8988T (cell line): ENCODE data around the gene KIAA1217.

Experiments
- DNase-seq: peaks from one replicate; pipeline ENCODE4 v3.0.0; 2011

The KIAA1217 gene

GRCh38 chr10:24210501-24210900 is 1.6 kb downstream of the KIAA1217 start:
- no peak for DNase-seq

GRCh38 chr10:24213266-24213665 is 4.3 kb downstream of the KIAA1217 start:
- DNase-seq, result no peak

- DNase-seq, result no peak
These were observed 4.9 kb downstream of the KIAA1217 start for GRCh38 chr10:24213881-24214280.

DNA sequence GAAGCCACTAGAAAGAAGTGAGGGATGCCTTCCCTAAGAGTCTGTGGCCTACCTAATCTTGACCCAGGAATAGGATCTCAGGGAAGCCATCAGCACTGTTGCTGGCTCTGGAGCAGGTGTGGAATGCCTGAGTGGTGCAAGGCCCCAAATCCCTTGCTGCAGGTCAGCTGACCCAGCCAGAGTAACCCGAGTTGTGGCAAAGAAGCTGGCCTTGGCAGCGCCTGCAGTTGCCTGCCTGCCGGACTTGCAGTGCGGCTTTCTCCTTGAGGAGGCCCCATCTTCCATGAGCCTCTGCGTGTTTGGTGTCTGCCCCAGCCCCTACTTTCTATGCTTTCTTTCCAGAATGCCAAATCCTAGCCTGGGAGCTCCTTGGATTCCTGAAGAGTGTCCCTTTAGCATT is 5.8 kb downstream of the KIAA1217 start:
- DNase-seq, result no peak

GRCh38 chr10:24215196-24215595 is 6.3 kb downstream of the KIAA1217 start:
- DNase-seq, result no peak

DNA sequence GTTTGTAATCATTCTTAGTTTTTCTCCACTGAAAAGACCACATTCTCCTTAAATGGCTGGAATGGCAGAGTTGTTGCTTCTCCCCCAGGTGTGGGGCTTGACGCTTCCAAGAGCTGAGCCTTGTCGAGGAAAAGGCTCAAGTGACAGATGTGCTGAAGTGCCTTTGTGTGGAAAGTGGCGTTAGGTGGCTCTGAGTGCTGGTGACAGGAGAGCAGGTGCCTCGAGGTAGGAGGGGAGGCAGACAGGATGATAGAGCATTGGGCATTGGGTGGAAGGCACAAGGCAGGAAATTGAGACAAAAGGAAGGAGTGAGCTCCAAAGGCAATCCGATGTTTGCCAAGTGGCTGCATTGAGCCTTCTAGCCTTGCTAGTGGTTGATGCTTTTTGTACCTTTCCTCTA is 6.7 kb downstream of the KIAA1217 start:
- no peak for DNase-seq

GRCh38 chr10:24219963-24220362 is 11.0 kb downstream of the KIAA1217 start:
- no peak for DNase-seq

- DNase-seq, result no peak
These were observed 14.4 kb downstream of the KIAA1217 start for GRCh38 chr10:24223341-24223740.

DNA sequence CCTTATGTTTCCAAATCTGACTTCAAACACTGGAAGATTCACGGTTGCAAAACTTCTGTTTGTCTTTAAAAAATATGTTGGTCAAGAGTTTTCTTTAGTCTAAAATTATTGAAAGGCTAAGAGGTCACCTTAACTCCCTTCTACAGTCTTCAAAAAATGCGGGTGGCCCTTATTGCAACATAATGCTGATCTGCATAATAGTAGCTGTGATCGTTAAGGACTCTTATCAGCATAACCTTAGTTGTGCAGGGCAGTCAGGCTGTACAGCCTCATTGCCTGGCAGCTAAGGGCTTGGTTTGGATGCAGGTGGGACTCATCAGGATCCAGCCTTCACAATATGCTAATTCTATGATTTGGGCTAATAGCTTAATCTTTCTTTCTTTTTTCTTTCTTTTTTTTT is 15.0 kb downstream of the KIAA1217 start:
- DNase-seq, result no peak

DNA sequence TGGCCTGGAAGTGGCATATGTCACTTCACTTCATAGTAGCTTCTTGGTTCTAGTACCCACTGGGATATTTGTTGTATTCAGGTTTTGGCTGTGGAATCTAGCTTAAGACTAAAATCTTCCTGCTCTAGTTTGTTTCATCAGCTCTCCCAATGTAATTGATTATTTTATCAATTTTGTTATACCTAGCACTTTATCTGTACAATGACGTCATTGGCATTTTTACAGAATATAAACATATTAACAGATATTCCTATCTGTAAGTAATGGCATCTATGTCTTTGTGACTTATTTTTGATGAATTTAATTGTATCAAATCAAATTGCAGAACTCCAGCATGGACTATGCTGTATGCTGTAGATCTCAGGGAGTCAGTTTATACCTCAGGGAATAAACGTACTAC is 19.7 kb downstream of the KIAA1217 start:
- DNase-seq, result no peak

GRCh38 chr10:24229909-24230308 is 21.0 kb downstream of the KIAA1217 start:
- no peak for DNase-seq

DNA sequence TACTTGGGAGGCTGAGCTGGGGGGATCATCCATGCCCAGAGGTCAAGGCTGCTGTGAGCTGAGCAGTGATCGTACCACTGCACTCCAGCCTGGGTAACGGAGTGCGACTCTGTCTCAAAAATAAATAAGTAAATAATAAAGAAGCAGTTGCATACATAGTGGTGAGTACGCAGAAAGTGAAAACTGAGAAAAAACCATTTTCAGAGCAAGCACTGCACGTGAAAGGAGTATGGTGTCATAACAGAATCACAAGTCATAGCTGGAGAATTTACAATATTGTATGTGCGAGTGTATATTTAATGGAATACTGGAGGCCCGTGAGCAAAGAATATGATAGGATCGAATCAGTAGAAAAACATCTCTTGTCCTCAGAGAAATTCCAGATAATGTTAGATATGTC is 22.3 kb downstream of the KIAA1217 start:
- no peak for DNase-seq

- DNase-seq, result no peak
These were observed 25.8 kb downstream of the KIAA1217 start for GRCh38 chr10:24234784-24235183.

DNA sequence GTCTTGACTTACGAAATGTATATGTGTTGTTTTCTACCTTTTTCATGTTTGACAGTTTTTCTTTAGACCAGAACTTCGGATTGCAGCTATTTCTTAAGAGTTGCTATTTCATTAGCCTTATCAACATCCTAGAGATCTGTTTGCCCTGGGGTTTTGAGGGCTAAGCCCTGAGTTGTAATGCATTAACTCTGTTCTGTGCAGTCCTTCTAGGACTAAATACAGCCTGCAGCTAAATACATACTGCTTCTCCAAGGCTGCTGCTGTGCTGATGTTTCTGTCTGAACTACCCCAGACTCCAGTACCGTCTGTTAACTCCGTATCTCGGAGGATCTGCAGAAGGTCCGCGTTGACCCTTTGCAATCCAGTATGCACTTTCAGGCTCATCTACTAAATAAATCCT is 26.5 kb downstream of the KIAA1217 start:
- no peak for DNase-seq

GRCh38 chr10:24237801-24238395 is 29.0 kb downstream of the KIAA1217 start:
- no peak for DNase-seq

DNA sequence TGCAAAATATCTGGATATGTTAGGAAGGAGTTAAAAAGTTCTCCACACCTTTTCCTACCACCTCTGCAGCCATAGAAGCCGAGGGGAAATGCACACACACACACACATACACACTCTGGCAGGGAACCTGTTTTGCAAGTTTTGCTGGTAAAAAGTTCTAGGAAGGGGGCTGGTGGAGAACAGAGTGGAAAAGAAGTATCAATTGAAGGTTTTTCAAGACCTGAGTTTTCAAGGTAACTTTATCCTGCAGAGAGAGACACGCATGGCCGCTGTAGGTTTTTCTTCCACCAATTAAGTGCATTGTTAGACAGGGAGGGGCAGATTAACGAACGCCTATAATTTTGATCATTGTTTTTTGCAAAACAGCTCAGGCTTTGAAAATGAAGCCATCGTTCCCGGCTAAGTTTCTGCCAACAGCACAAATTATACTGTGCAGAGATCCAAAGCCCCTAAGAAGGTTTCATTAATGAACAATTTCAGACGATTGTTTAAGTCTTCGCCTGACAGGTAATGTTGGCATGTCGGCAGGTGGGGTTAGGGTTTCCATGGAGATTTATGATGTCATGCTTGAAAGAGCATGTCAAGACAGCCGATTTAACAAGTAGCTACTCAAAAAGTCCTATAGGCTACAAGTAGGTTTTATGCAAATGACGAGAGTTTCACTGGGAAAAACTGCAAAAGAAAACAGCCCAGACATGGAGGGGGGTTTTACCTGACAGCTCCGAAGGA is 29.7 kb downstream of the KIAA1217 start:
- DNase-seq, result no peak

DNA sequence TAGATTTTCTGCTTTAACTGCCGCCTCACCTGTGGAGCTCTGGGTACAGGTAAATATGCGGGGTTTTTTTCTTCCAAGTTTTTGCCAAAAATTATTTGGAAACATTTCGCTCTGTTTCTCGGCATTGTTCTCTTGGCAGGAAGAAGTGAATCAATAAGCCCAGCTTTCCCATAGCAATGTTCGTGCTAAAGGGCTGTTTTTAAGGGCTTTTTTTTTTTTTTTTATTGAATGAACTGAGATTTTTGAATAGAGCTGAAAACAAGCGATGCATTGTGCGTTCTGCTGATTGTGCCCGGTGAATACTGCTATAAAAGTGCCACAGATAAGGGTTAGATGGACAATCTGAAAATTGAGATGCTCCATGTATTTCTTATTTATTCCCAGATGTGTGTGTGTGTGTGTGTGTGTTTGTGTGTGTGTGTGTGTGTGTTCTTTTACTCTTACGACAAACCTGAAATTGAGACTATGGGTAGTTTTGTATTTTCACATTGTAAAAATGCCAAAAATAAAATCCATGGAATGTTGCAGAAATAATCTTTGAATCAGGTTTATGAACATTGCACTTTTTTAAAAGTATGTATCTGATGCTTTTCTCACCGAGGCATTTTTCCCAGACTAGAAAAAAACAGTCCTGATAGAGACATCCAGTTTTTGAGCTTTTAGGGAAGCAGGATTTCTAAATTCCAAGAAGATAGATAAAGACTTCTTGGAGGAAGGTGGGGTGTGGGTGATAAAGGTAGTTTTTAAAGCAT is 30.5 kb downstream of the KIAA1217 start:
- no peak for DNase-seq

DNA sequence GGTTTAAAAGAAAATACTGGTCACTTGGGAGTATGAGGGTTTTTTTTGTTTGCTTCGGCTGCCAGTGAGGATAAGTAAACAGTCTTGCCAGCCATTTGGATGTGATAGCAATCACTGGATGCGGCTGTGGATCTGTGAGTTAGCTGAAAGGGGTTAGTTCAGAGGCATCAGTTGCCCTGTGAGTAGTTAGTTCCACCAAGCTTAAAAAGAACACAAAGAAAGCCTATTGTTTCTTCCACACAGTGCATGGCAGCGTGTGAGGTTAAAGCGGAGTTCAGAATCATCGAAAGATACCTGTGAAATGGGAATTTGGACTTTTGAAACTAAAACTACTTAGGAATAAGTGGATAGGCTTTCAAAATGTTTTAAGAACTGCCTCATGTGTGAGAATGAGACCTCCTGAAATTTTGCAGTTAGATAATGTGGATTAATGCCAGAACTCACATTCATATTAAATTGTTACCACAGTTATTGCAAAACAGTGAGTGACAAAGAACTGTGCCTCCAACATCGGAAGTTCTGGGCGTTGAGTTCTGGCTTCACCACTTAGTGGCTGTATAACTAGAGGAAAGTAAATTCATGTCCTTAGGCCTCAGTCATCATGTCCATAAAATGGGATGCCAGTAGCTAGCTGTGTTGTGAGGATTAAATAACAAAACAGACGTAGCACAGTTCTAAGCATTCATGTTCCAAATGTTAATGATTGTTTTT is 31.3 kb downstream of the KIAA1217 start:
- DNase-seq, result no peak

DNA sequence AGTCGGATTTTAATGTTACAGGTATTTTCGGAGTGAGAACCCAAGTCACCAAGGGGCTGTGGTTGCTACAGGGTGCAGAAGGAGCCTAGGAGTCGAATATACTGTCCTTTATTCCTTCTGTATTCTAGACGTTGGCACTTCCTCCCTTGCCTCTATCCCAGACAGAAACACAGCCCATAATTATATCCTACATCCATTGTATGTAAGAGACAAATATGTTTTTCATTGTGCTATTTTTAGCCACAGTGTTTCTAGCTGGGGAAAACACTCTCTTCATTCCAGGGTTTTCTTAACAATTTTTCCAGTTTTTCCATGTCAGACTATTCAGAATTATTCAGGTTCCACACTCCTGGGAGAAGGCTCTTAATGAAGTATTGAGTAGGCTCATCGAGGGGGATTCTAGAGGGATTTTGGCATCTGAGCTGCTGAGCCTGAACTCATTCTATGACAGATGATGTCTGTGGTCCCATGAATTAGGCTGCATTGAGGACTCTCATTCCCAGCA is 32.6 kb downstream of the KIAA1217 start:
- DNase-seq, result no peak

DNA sequence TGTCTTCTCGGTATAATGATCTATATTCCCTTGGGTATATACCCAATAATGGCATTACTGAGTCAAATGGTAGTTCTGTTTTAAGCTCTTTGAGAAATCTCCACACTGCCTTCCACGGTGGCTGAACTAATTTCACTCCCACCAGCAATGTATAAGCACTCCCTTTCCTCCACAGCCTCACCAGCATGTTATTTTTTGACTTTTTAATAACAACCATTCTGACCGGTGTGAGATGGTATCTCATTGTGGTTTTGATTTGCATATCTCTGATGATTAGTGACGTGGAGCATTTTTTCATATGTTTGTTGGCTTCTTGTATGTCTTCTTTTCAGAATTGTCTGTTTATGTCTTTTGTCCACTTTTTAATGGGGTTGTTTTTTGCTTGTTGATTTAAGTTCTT is 33.6 kb downstream of the KIAA1217 start:
- no peak for DNase-seq

GRCh38 chr10:24246365-24246764 is 37.4 kb downstream of the KIAA1217 start:
- DNase-seq, result no peak

- no peak for DNase-seq
These were observed 38.9 kb downstream of the KIAA1217 start for GRCh38 chr10:24247841-24248240.

- DNase-seq, result no peak
These were observed 41.0 kb downstream of the KIAA1217 start for GRCh38 chr10:24249829-24250415.
